ENCODE results near the gene NLRP7. TPM values are rescaled to one million over a fixed set of nuclear protein-coding genes. Genes with fewer than 3 reads are reported as not detected.

The NLRP7 gene
- total RNA-seq, 4 donors from 2014 or later: not detected

- Histone ChIP-seq H3K4me1 (no peaks in the 10 kb centered on the region), H3K27me3 (no peaks in the 10 kb centered on the region), H3K36me3 (no peaks in the 10 kb centered on the region), H3K9me3 (peaks cover 0 to 3% (median 0%) of the 10 kb centered on the region in 4 donors), H3K4me3 (no peak overlapping the region), H3K27ac (no peak overlapping the region)
- no peak for TF ChIP-seq POLR2A (IDR thresholded peaks at IDR 0.05)
- TF ChIP-seq, protein P1, sequence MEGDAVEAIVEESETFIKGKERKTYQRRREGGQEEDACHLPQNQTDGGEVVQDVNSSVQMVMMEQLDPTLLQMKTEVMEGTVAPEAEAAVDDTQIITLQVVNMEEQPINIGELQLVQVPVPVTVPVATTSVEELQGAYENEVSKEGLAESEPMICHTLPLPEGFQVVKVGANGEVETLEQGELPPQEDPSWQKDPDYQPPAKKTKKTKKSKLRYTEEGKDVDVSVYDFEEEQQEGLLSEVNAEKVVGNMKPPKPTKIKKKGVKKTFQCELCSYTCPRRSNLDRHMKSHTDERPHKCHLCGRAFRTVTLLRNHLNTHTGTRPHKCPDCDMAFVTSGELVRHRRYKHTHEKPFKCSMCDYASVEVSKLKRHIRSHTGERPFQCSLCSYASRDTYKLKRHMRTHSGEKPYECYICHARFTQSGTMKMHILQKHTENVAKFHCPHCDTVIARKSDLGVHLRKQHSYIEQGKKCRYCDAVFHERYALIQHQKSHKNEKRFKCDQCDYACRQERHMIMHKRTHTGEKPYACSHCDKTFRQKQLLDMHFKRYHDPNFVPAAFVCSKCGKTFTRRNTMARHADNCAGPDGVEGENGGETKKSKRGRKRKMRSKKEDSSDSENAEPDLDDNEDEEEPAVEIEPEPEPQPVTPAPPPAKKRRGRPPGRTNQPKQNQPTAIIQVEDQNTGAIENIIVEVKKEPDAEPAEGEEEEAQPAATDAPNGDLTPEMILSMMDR (IDR thresholded peaks at IDR 0.05): no peak
- DNase-seq: no peak
These were observed 57.8 kb downstream of the NLRP7 start for GRCh38 chr19:54889566-54889965.

DNA sequence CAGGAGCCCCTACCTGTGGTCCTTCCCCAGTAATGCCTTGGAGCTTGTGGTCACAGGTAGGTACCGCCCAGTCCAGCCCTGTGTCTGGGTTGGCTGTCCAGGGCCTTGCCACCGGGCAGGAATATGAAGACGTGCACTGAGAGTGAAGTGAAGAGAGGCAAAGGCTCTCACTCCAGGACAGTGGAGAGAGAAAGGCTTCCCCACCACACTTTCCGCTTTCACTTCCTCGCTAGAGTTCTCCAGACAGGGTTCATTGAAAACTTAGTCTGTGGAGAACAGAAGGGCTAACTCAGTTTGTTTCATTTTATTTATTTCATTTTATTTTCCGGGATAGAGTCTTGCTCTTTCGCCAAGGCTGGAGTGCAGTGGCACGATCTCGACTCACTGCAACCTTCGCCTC lies 59.1 kb downstream of the NLRP7 start:
- TF ChIP-seq, protein P1 (IDR thresholded peaks at IDR 0.05): no peak
- no peak for TF ChIP-seq POLR2A (IDR thresholded peaks at IDR 0.05)
- Histone ChIP-seq H3K9me3 (peaks cover 0 to 3% (median 0%) of the 10 kb centered on the region in 4 donors), H3K36me3 (no peaks in the 10 kb centered on the region), H3K27me3 (no peaks in the 10 kb centered on the region), H3K4me1 (no peaks in the 10 kb centered on the region), H3K4me3 (no peak overlapping the region), H3K27ac (no peak overlapping the region)
- DNase-seq: no peak

GRCh38 chr19:54883228-54883627 lies 64.1 kb downstream of the NLRP7 start:
- no peak overlapping the region for H3K27ac ChIP-seq
- no peaks in the 10 kb centered on the region for H3K4me1 ChIP-seq
- H3K27me3 ChIP-seq: no peaks in the 10 kb centered on the region
- no peak for DNase-seq
- no peak overlapping the region for H3K4me3 ChIP-seq
- no peak for TF ChIP-seq POLR2A (IDR thresholded peaks at IDR 0.05)
- TF ChIP-seq, protein P1 (IDR thresholded peaks at IDR 0.05): no peak
- H3K9me3 ChIP-seq: no peaks in the 10 kb centered on the region
- no peaks in the 10 kb centered on the region for H3K36me3 ChIP-seq

DNA sequence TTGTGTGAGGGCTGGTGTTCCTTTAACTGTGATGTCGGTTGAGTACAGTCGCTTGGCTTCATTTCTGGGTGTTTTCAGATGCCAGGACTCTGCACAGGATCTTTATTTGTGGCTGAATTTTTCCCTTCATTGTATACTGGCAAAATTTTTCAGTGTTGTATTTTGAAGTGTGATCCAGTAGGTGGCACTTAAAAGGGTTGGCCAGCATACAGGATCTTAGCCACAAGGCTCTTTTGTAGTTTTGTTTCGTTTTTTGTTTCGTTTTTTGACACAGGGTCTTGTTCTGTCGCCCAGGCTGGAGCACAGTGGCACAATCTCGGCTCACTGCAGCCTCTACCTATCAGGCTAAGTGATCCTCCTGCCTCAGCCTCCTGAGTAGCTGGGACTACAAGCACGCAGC lies 64.6 kb downstream of the NLRP7 start:
- H3K27me3 ChIP-seq: no peaks in the 10 kb centered on the region

DNA sequence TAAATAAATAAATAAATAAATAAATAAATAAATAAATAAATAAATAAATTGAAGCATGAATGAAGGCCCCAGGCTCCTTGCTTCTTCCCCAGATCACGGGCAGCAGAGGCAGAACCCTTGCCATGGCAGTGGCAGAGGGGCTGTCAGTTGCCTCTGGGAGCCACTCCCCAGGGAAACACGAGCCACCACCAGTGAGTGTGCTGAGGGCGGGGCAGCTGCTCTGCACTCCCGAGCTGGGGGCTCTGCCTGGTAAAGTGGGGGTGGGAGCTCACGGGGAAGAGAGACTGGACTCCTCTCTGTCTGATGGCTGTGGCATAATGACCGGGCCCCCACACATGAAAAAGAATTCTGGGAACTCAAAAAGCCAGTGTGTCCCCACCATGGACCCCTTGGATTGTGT lies 65.4 kb downstream of the NLRP7 start:
- Histone ChIP-seq H3K4me3 (no peak overlapping the region), H3K27ac (no peak overlapping the region), H3K4me1 (no peaks in the 10 kb centered on the region), H3K9me3 (no peaks in the 10 kb centered on the region), H3K36me3 (no peaks in the 10 kb centered on the region), H3K27me3 (no peaks in the 10 kb centered on the region)
- TF ChIP-seq POLR2A (IDR thresholded peaks at IDR 0.05): no peak
- TF ChIP-seq, protein P1 (IDR thresholded peaks at IDR 0.05): no peak
- no peak for DNase-seq

More for the DNA sequence above, 64.6 kb downstream of the NLRP7 start:
- Histone ChIP-seq H3K4me1 (no peaks in the 10 kb centered on the region), H3K36me3 (no peaks in the 10 kb centered on the region), H3K4me3 (no peak overlapping the region), H3K27ac (no peak overlapping the region), H3K9me3 (no peaks in the 10 kb centered on the region)
- TF ChIP-seq POLR2A (IDR thresholded peaks at IDR 0.05): no peak
- TF ChIP-seq, protein P1 (IDR thresholded peaks at IDR 0.05): no peak
- no peak for DNase-seq

GRCh38 chr19:54877471-54877870 lies 69.9 kb downstream of the NLRP7 start:
- Histone ChIP-seq H3K27ac (no peak overlapping the region), H3K4me1 (no peaks in the 10 kb centered on the region), H3K4me3 (no peak overlapping the region), H3K27me3 (no peaks in the 10 kb centered on the region), H3K9me3 (no peaks in the 10 kb centered on the region), H3K36me3 (no peaks in the 10 kb centered on the region)
- no peak for TF ChIP-seq POLR2A (IDR thresholded peaks at IDR 0.05)
- TF ChIP-seq, protein P1 (IDR thresholded peaks at IDR 0.05): no peak
- no peak for DNase-seq

All from Peyer's patch (tissue), 4 donors.